Parathyroid adenoma (tissue), 2 donors: ENCODE data around the gene MCIDAS.
A peak's percentile ranks its signal among the peaks of the same experiment; 100 is the strongest.

Experiments used
- H2AFZ ChIP-seq: fragments of 300-600 bp; sonication (generic); one replicate; pipeline ENCODE4 v1.7.0; 2017; ENCODE audit warnings: antibody characterized with exemption, mild to moderate bottlenecking
- H3K27ac ChIP-seq: fragments of 300-600 bp; sonication (generic); one replicate; pipeline ENCODE4 v1.7.0; 2017
- H3K27me3 ChIP-seq: fragments of 300-600 bp; sonication (generic); one replicate; pipeline ENCODE4 v1.7.0; 2017; ENCODE audit warnings: low read length; ENCODE audit not compliant: control insufficient read depth, insufficient read depth
- H3K36me3 ChIP-seq: fragments of 300-600 bp; sonication (generic); one replicate; pipeline ENCODE4 v1.7.0; 2017; ENCODE audit warnings: low read length; ENCODE audit not compliant: control insufficient read depth, insufficient read depth
- H3K4me1 ChIP-seq: fragments of 300-600 bp; sonication (generic); one replicate; pipeline ENCODE4 v1.7.0; 2017; ENCODE audit warnings: control low read depth
- H3K4me2 ChIP-seq: fragments of 300-600 bp; sonication (generic); one replicate; pipeline ENCODE4 v1.7.0; 2017; ENCODE audit warnings: low read length
- H3K4me3 ChIP-seq: fragments of 300-600 bp; sonication (generic); one replicate; pipeline ENCODE4 v1.7.0; 2017; ENCODE audit warnings: low read depth, low read length
- H3K79me2 ChIP-seq: fragments of 300-600 bp; sonication (generic); one replicate; pipeline ENCODE4 v1.7.0; 2017; ENCODE audit warnings: control low read depth
- H3K9ac ChIP-seq: fragments of 300-600 bp; sonication (generic); one replicate; pipeline ENCODE4 v1.7.0; 2017; ENCODE audit warnings: mild to moderate bottlenecking
- H3K9me3 ChIP-seq: fragments of 300-600 bp; sonication (generic); one replicate; pipeline ENCODE4 v1.7.0; 2017; ENCODE audit warnings: low read length; ENCODE audit not compliant: control insufficient read depth
- TF ChIP-seq, protein P1 (sequence below): fragments of 300-600 bp; sonication (generic); IDR thresholded peaks from one replicate; pipeline ENCODE4 v1.7.0; 2017; ENCODE audit warnings: antibody characterized with exemption, mild to moderate bottlenecking
- donor health status: primary hyperparathyroidism.

The MCIDAS gene

GRCh38 chr5:55222985-55223811 is 3.9 kb downstream of the MCIDAS start:
- Histone ChIP-seq H3K9me3 (no peaks in the 10 kb centered on the region), H3K36me3 (no peaks in the 10 kb centered on the region), H3K4me2 (no peak overlapping the region), H3K4me1 (peaks cover 14% of the 10 kb centered on the region), H3K27ac (no peak overlapping the region), H3K4me3 (no peak overlapping the region), H3K79me2 (no peaks in the 10 kb centered on the region), H2AFZ (no peak overlapping the region), H3K27me3 (no peaks in the 10 kb centered on the region), H3K9ac (no peak overlapping the region)
- TF ChIP-seq, protein P1, sequence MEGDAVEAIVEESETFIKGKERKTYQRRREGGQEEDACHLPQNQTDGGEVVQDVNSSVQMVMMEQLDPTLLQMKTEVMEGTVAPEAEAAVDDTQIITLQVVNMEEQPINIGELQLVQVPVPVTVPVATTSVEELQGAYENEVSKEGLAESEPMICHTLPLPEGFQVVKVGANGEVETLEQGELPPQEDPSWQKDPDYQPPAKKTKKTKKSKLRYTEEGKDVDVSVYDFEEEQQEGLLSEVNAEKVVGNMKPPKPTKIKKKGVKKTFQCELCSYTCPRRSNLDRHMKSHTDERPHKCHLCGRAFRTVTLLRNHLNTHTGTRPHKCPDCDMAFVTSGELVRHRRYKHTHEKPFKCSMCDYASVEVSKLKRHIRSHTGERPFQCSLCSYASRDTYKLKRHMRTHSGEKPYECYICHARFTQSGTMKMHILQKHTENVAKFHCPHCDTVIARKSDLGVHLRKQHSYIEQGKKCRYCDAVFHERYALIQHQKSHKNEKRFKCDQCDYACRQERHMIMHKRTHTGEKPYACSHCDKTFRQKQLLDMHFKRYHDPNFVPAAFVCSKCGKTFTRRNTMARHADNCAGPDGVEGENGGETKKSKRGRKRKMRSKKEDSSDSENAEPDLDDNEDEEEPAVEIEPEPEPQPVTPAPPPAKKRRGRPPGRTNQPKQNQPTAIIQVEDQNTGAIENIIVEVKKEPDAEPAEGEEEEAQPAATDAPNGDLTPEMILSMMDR: no peak

- H3K79me2 ChIP-seq: no peaks in the 10 kb centered on the region
- H2AFZ ChIP-seq: no peak overlapping the region
- no peak overlapping the region for H3K27ac ChIP-seq
- no peak overlapping the region for H3K4me3 ChIP-seq
- no peaks in the 10 kb centered on the region for H3K36me3 ChIP-seq
- peaks cover 17% of the 10 kb centered on the region for H3K4me1 ChIP-seq
- no peaks in the 10 kb centered on the region for H3K9me3 ChIP-seq
- H3K27me3 ChIP-seq: no peaks in the 10 kb centered on the region
- H3K9ac ChIP-seq: no peak overlapping the region
- no peak overlapping the region for H3K4me2 ChIP-seq
- TF ChIP-seq, protein P1: no peak
Measured at GRCh38 chr5:55222092-55222984, 4.8 kb downstream of the MCIDAS start.

- H3K36me3 ChIP-seq: no peaks in the 10 kb centered on the region
- no peaks in the 10 kb centered on the region for H3K9me3 ChIP-seq
- H3K4me2 ChIP-seq: peak overlapping the region; percentile 85
- H2AFZ ChIP-seq: peak overlapping the region; percentile 89
- H3K4me1 ChIP-seq: peaks cover 17% of the 10 kb centered on the region
- peak overlapping the region; percentile 93 for H3K27ac ChIP-seq
- no peaks in the 10 kb centered on the region for H3K27me3 ChIP-seq
- no peaks in the 10 kb centered on the region for H3K79me2 ChIP-seq
- H3K9ac ChIP-seq: peak overlapping the region; percentile 5
- peak overlapping the region; percentile 60 for H3K4me3 ChIP-seq
- TF ChIP-seq, protein P1: peak; percentile 30
Measured at GRCh38 chr5:55220433-55221185, 6.5 kb downstream of the MCIDAS start.

DNA sequence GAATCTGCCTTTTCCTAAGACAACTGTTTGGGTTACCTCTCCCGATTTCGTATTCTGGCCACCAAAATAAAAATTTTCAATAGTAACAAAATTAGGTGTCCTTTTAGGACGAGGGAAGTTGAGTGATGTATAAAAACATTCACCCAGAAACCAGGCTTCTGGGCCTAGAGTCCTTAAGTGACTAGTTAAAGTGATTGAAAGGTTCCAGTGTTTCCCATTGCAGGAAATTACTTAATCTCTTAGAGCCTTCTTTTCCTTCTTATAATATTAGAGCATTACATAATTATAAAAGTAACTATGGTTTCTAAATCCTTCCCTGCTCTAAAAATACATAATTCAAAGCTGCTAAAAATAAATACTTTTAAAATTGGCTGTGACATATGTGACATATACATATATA is 7.3 kb downstream of the MCIDAS start:
- Histone ChIP-seq H3K4me2 (peak overlapping the region; percentile 85), H3K27ac (peak overlapping the region; percentile 93), H3K4me1 (peaks cover 17% of the 10 kb centered on the region), H3K27me3 (no peaks in the 10 kb centered on the region), H3K79me2 (no peaks in the 10 kb centered on the region), H3K4me3 (peak overlapping the region; percentile 60), H3K9ac (no peak overlapping the region), H3K36me3 (no peaks in the 10 kb centered on the region), H2AFZ (peak overlapping the region; percentile 89), H3K9me3 (no peaks in the 10 kb centered on the region)
- TF ChIP-seq, protein P1: no peak
